Muscle layer of duodenum (tissue), 2 donors: Measurements from ENCODE around the gene STOML2.

ENCODE experiments used
- H3K27ac ChIP-seq: one replicate; pipeline ENCODE4 v1.7.0; 2013; ENCODE audit warnings: mild to moderate bottlenecking, low read length
- H3K27me3 ChIP-seq: one replicate; pipeline ENCODE4 v1.7.0; 2013; ENCODE audit warnings: low read depth, mild to moderate bottlenecking, control low read depth, low read length
- H3K36me3 ChIP-seq, 2 donors: one replicate each; pipeline ENCODE4 v1.7.0; 2013; ENCODE audit warnings: low read length in 2 of 2, control low read depth in 1 of 2, mild to moderate bottlenecking in 1 of 2; ENCODE audit not compliant: insufficient read depth in 2 of 2, control insufficient read depth in 1 of 2
- H3K4me1 ChIP-seq, 2 donors: one replicate each; pipeline ENCODE4 v1.7.0; 2013; ENCODE audit warnings: low read length in 2 of 2, mild to moderate bottlenecking in 2 of 2, control low read depth in 1 of 2, moderate library complexity in 1 of 2; ENCODE audit not compliant: insufficient read depth in 2 of 2, control insufficient read depth in 1 of 2
- H3K4me3 ChIP-seq, 2 donors: one replicate each; pipeline ENCODE4 v1.7.0; 2013; ENCODE audit warnings: low read length in 2 of 2, low read depth in 1 of 2, mild to moderate bottlenecking in 1 of 2
- H3K9me3 ChIP-seq, 2 donors: one replicate each; pipeline ENCODE4 v1.7.0; 2013; ENCODE audit warnings: low read length in 2 of 2, control low read depth in 1 of 2, mild to moderate bottlenecking in 1 of 2; ENCODE audit not compliant: control insufficient read depth in 1 of 2
- donor health status: healthy.

STOML2 gene

DNA sequence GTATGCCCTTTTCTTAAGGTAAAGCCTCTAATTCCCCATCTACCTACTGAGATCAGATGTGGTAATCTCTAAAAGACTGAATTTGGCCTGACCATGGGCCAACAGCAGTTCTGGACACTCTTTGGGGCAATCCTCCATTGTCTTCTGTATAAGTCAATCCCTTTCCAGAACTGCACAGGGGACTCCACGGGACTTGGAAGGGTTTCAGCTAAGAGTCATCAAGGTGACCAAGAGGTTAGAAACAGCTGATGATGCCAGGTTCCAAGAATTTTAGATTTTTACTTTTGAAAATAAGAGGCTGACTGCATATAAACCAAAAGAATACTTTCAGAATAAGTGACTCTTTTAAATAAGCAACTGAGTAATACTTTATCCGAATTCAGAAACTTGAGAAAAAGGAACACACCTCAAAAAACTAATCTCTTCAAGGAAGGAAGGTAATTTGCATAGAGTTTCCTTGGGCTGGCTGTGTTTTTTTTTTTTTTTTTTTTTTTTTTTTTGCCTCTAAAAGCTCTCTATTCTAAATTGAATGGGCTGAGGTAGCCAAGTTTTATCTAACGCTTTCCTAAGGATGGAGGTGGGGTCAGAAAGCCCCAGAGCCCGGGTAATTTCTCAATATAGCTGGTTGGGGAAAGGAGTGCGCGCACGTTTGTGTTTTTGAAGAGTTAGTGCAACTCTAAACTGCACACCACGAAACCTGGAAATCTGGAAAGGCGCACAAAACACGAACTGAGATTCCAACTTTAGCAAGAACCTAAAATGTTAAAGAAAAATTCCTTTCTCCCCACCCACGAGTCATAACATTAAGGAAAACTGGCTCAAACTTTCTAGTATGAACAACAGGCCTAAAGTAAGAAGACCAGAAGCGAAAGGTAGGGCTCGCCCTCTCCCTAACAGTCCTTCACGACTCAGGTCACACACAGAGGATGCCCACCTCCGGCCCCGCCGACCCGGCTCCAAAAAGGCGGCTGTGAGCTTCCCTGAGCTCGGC, 31.8 kb downstream of the STOML2 start:
- H3K36me3 ChIP-seq: peaks cover 27 to 39% of the 10 kb centered on the region in 2 donors
- no peaks in the 10 kb centered on the region for H3K27me3 ChIP-seq
- H3K27ac ChIP-seq: peak overlapping the region; percentile 97
- peak overlapping the region; percentile 85 to 90 for H3K4me3 ChIP-seq
- H3K9me3 ChIP-seq: no peaks in the 10 kb centered on the region
- H3K4me1 ChIP-seq: peaks cover 4 to 38% of the 10 kb centered on the region in 2 donors

DNA sequence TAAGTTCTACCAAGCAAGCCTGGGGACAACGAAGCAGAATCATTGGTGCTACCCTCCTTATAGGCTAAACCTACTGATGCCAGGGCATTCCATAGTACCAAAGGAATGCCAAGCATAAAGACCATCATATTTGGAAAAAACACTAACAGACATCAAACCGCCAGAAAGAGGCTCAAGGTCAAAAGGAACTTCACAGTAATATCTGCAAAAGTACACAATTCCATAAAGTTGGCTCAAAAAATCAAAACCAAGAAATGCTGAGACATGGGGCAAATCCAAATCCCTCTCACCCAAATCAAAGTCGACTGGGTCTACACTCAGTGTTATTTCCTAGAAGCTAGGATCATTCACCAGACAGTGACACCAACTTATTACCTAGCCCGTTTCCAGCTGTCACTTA, 33.9 kb downstream of the STOML2 start:
- H3K27me3 ChIP-seq: no peaks in the 10 kb centered on the region
- H3K27ac ChIP-seq: no peak overlapping the region
- H3K4me3 ChIP-seq: no peak overlapping the region
- peaks cover 35 to 56% of the 10 kb centered on the region in 2 donors for H3K36me3 ChIP-seq
- H3K9me3 ChIP-seq: no peaks in the 10 kb centered on the region
- peaks cover 4 to 38% of the 10 kb centered on the region in 2 donors for H3K4me1 ChIP-seq

DNA sequence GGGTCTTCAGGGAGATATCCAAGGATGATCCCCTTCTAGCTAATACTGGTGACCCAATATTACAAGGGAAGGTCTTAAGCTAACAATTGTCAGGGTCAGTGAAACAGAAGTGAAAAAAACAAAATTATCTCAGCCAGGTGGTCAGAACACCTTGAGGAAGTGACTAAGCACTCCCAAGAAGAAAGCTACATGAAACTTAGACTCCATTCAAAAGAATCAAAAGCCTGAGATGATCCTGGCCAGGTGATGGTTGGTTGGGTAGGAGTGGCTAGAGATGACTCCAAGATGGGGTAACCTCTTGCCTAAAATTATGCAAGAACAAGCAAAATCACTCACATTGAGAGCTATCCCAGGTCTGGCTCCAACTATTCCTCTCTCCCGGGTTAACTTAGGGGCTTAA, 35.9 kb downstream of the STOML2 start:
- Histone ChIP-seq H3K9me3 (no peaks in the 10 kb centered on the region), H3K36me3 (peaks cover 54 to 72% of the 10 kb centered on the region in 2 donors), H3K27me3 (no peaks in the 10 kb centered on the region), H3K4me3 (no peak overlapping the region), H3K27ac (no peak overlapping the region), H3K4me1 (peaks cover 4 to 38% of the 10 kb centered on the region in 2 donors)

DNA sequence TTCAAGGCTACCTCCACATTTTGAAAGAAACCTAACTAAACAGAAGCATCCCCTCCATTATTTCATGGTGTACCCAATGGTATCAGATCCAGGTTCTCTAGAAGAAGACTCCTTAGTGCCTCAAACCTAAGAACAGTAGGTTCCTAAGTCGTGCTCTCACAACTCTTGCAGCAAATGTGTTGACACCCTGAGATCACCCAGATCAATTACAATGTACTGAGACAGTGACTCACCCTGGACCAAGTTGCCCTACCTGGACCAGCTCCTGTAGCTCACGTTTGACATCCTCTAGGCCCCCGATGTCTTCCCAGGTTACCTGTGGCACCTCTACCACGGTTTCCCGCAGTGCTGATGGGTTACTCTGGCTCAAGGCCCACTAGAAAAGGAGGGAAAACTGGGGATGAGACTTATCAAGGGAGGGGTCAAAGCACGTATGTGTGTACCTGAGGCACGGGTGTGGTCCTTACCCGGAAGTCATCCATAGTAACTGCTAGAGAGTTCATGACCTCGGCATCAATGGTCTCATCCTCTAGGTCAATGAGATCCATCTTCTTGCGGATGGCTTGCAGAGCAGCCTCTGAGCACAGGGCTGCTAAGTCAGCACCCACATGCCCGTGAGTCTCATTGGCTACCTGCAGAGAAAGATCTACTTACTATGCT, 42.3 kb downstream of the STOML2 start:
- H3K27ac ChIP-seq: no peak overlapping the region
- no peaks in the 10 kb centered on the region for H3K9me3 ChIP-seq
- H3K27me3 ChIP-seq: no peaks in the 10 kb centered on the region
- no peaks in the 10 kb centered on the region for H3K4me1 ChIP-seq
- H3K36me3 ChIP-seq: peaks cover 94 to 96% of the 10 kb centered on the region in 2 donors
- H3K4me3 ChIP-seq: no peak overlapping the region

DNA sequence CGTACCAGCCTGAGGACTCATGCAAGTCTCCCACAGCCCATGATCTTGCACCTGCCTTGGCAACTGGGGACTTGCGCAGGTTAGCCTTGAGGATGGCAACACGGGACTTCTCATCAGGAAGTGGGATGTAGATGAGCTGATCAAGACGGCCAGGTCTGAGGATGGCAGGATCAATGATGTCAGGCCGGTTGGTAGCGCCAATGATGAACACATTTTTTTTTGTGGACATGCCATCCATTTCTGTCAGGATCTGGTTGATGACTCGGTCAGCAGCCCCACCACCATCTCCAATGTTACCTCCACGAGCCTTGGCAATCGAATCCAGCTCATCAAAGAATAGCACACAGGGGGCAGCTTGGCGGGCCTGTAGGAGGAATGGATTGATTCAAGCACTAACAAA, 43.5 kb downstream of the STOML2 start:
- H3K36me3 ChIP-seq: peaks cover 91 to 95% of the 10 kb centered on the region in 2 donors
- H3K27me3 ChIP-seq: no peaks in the 10 kb centered on the region
- H3K4me3 ChIP-seq: no peak overlapping the region
- no peaks in the 10 kb centered on the region for H3K9me3 ChIP-seq
- no peak overlapping the region for H3K27ac ChIP-seq
- H3K4me1 ChIP-seq: no peaks in the 10 kb centered on the region

DNA sequence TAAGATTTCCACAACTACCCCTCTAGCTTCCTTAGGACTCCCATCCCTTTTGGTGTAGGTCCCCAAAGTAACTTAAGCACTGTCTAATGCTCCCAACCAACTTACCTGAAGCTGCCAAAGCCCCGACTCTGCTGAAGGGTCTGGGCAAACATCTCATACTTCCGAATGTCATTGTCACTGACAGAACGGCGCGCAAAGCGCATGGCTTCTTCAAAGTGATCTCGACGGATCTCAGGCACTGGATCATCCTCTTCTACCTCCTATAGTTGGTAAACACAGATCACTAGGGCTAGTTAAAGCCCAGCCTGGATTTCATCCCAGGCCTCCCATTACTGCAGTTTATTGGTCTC, 45.7 kb downstream of the STOML2 start:
- H3K27me3 ChIP-seq: no peaks in the 10 kb centered on the region
- H3K36me3 ChIP-seq: peaks cover 73 to 82% of the 10 kb centered on the region in 2 donors
- H3K9me3 ChIP-seq: no peaks in the 10 kb centered on the region
- no peaks in the 10 kb centered on the region for H3K4me1 ChIP-seq
- no peak overlapping the region for H3K27ac ChIP-seq
- H3K4me3 ChIP-seq: no peak overlapping the region

DNA sequence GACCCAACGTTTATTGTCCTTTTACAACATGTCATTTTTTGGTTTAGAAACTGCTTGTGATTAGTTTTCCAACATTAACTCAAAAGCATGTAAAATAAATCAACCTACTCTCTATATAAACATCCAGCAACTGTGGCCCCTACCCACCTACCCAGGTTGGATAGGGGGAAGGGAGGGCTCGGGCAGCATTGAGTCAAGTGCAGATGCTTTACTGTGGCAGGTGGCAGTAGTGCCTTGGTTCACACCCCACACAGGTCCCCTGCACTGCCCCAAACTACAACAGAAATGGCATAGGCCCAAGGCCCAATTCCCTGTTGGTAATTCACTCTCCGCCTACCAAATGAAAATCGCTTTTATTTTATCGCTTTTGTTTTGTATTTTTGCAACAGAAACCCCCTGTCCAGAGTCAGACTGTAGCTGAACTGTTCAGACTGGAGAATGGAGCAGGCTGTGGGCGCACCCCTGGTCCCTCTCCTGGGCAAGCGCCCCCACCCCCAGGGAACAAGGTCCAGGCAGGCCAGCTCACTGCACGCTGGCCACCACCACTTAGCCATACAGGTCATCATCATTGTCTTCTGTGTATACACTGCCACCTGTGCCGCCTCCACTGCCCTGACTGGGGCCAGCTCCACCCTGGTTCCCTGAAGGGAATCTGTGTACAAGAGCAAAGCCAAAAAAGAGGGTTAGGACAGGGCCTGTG, 46.2 kb downstream of the STOML2 start:
- H3K4me3 ChIP-seq: no peak overlapping the region
- no peak overlapping the region for H3K27ac ChIP-seq
- H3K4me1 ChIP-seq: no peaks in the 10 kb centered on the region
- H3K9me3 ChIP-seq: no peaks in the 10 kb centered on the region
- H3K36me3 ChIP-seq: peaks cover 68 to 76% of the 10 kb centered on the region in 2 donors
- H3K27me3 ChIP-seq: no peaks in the 10 kb centered on the region

DNA sequence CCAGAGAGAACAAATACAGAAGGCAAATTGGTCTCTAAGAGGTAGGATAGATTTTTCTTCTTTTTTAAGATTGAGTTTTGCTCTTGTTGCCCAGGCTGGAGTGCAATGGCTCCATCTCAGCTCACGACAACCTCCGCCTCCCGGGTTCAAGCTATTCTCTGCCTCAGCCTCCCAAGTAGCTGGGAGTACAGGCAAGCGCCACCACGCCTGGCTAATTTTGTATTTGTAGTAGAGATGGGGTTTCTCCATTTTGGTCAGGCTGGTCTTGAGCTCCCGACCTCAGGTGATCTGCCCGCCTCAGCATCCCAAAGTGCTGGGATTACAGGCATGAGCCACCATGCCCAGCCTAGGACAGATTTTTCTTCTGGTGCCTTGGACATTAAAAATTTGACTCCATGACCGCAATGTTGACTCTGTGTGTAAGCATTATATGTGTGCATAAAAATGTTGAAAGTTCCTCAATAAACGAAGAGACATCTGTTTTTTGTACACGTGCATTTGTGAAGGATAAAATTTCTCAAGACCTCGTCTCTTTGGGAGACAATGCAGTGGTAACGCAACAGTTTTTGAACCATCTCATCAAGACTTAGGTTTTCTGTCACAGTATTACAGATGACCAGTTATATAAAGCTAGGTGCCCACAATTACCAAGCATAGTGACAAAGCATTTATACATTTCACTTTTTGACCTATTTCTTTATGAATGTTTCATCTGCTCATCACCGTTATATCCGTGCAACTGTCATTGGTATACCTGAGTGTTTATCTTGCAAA, 47.9 kb downstream of the STOML2 start:
- no peaks in the 10 kb centered on the region for H3K27me3 ChIP-seq
- peaks cover 58 to 60% of the 10 kb centered on the region in 2 donors for H3K36me3 ChIP-seq
- H3K4me3 ChIP-seq: no peak overlapping the region
- no peaks in the 10 kb centered on the region for H3K4me1 ChIP-seq
- H3K9me3 ChIP-seq: no peaks in the 10 kb centered on the region
- no peak overlapping the region for H3K27ac ChIP-seq

DNA sequence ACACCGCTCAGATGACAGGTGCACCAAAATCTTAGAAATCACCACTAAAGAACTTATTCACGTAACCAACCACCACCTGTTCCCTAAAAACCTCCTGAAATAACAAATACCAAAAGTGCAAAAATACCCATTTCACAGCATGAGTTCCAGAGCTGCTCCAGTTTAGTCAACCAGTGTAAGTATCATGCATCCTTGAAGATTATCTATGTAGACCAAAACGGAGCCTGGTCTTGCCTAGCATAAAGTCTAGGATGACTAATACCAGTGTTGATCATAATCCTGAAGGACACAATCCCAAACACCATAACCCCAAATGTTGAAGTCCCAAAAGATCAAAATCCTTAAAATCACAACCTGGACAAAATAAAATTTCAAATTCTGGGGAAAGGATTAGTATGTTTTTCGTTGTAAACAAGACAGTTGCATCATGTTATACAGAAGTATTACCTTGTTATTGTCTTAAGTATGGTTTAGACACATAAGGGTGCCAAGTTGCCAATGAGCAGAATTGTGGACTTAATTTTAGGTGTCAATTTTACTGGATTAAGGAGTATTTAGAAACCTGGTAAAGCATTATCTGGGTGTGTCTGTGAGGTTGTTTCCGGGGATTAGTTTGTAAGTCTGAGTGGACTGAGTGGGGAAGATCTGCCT, 48.6 kb downstream of the STOML2 start:
- no peaks in the 10 kb centered on the region for H3K4me1 ChIP-seq
- peaks cover 53 to 55% of the 10 kb centered on the region in 2 donors for H3K36me3 ChIP-seq

DNA sequence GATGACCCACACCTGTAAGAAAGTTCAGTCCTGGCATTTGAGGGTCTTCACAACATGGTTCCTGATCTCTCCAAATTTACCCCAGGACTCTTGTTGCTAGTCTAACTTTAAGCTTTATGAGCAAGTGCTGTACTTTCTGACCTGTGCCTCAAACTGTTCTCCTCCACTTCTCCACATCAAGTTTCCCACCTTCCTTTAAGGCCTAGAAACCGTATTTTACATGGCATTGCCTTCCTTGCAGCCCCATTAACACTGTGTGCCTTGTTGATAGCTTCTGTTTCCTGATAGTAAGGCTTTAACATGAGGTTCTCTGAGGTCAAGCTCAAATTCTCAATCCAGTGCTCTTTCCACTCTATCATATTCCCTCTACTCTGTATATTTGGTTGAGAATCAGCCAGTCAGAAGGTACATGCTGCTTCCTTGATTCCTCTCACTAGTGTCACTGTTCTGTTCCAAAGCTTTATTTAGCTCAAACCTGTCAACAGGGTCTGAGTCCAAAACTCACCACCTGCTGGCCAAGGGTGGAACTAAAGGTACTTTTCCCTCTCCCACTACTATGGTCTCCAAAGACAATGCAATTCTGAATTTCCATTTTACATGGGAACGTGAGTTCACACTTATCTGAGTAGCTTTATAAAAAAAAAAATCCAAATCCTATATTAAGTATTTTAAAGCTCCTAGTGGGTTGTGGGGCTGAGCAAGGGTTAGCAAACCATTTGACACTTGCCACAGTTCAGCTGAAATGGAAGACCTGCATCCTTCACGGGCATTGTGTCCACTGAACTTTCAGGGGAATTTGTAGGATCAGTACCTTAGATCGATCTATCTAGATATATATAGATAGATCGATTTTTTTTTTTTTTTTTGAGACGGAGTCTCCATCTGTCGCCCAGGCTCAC, 51.6 kb downstream of the STOML2 start:
- Histone ChIP-seq H3K27ac (no peak overlapping the region), H3K9me3 (no peaks in the 10 kb centered on the region), H3K4me3 (no peak overlapping the region), H3K36me3 (peaks cover 29 to 43% of the 10 kb centered on the region in 2 donors), H3K27me3 (no peaks in the 10 kb centered on the region), H3K4me1 (no peaks in the 10 kb centered on the region)

More for the DNA sequence above, 48.6 kb downstream of the STOML2 start:
- Histone ChIP-seq H3K27ac (no peak overlapping the region), H3K9me3 (no peaks in the 10 kb centered on the region), H3K4me3 (no peak overlapping the region), H3K27me3 (no peaks in the 10 kb centered on the region)
